Tibial nerve (tissue), 4 donors: ENCODE measurements around the gene EPB41. TPM values are rescaled to one million over a fixed set of nuclear protein-coding genes. Genes with fewer than 3 reads are reported as not detected.
"Not testable (repeated sequence)": the region's sequence is repeated elsewhere in the genome, so short reads cannot be mapped to it uniquely, and the experiment has no call there.

Experiments used
- DNase-seq, 2 donors: peaks; one replicate each; pipeline ENCODE4 v3.0.0-alpha.2; 2019; ENCODE audit warnings: low spot score in 2 of 2
- H3K27ac ChIP-seq, 4 donors: fragments of 200-600 bp; sonication (generic) in 3 of 4; one replicate each; pipeline ENCODE4 v1.5.1; 2017 to 2019; ENCODE audit warnings: mild to moderate bottlenecking in 1 of 4
- H3K27me3 ChIP-seq, 2 donors: fragments of 200-600 bp; sonication (generic) in 1 of 2; one replicate each; pipeline versions ENCODE4 v1.5.1 to v1.6.0; 2017 to 2019
- H3K36me3 ChIP-seq, 3 donors: fragments of 200-600 bp; sonication (generic); one replicate each; pipeline ENCODE4 v1.5.1; 2018 to 2019
- H3K4me1 ChIP-seq, 4 donors: fragments of 200-600 bp; sonication (generic) in 3 of 4; one replicate each; pipeline ENCODE4 v1.5.1; 2017 to 2019
- H3K4me3 ChIP-seq, 4 donors: fragments of 200-600 bp; sonication (generic) in 3 of 4; one replicate each; pipeline ENCODE4 v1.5.1; 2017 to 2019; ENCODE audit warnings: mild to moderate bottlenecking in 1 of 4, moderate library complexity in 1 of 4
- H3K9me3 ChIP-seq, 4 donors: fragments of 200-600 bp; sonication (generic) in 3 of 4; one replicate each; pipeline ENCODE4 v1.5.1; 2017 to 2019
- EP300 ChIP-seq, 2 donors: sonication (generic); formaldehyde crosslinking; IDR thresholded peaks; one replicate each; pipeline ENCODE4 v1.6.1; 2017; ENCODE audit warnings: antibody characterized with exemption in 2 of 2, mild to moderate bottlenecking in 1 of 2
- POLR2A ChIP-seq, 2 donors: fragments of 450-650 bp; IDR thresholded peaks; one replicate each; pipeline ENCODE4 v1.6.1; 2017; ENCODE audit warnings: antibody characterized with exemption in 2 of 2, mild to moderate bottlenecking in 2 of 2, moderate library complexity in 2 of 2
- WGBS, 2 donors: methylation state at CpG; one replicate each; pipeline ENCODE4 v1.1.5; 2018; 5-methylcytosine and 5-hydroxymethylcytosine counted together
- total RNA-seq, 4 donors: library from RNA; depleted of rRNA; stranded (reverse); fragments of >200 nt; gene quantifications; one replicate each; pipeline ENCODE4 v1.1.0, GENCODE V29; 2016
- TF ChIP-seq, protein P1 (sequence below), 5 experiments: fragments of 200-600 bp in 3 of 5; fragments of 450-650 bp in 2 of 5; sonication (generic) in 3 of 5; IDR thresholded peaks; one replicate each; pipeline ENCODE4 v1.5.1; 2016 to 2019; ENCODE audit warnings: antibody characterized with exemption in 5 of 5, mild to moderate bottlenecking in 3 of 5, moderate library complexity in 2 of 5

EPB41 gene
- total RNA-seq, 4 donors from 2014 or later: 13.9 to 22.1 (median 16.0) TPM

DNA sequence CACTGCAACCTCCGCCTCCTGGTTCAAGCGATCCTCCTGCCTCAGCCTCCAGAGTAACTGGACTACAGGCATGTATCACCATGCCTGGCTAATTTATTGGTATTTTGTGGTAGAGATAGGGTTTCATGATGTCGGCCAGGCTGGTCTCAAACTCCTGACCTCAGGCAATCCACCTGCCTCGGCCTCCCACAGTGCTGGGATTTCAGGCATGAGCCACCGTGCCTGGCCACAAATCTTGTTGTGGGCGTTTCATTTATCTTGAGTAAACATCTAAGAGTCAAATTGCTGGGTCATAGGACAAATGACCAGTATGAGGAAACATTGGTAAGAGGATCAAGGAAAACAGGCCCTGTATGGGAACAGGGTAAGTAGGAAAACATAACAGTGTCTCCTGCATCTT, 191.5 kb downstream of the EPB41 start:
- Histone ChIP-seq H3K36me3 (peaks cover 0 to 4% (median 0%) of the 10 kb centered on the region in 3 donors), H3K4me3 (no peak overlapping the region), H3K27ac (no peak overlapping the region), H3K27me3 (no peaks in the 10 kb centered on the region), H3K9me3 (no peaks in the 10 kb centered on the region), H3K4me1 (no peaks in the 10 kb centered on the region)
- DNase-seq: no peak
- 79 to 84% methylated on average over 6 of the region's 6 CpGs for WGBS, 2 donors
- TF ChIP-seq EP300 (IDR thresholded peaks at IDR 0.05) (no peak), POLR2A (IDR thresholded peaks at IDR 0.05) (no peak)
- TF ChIP-seq, protein P1, sequence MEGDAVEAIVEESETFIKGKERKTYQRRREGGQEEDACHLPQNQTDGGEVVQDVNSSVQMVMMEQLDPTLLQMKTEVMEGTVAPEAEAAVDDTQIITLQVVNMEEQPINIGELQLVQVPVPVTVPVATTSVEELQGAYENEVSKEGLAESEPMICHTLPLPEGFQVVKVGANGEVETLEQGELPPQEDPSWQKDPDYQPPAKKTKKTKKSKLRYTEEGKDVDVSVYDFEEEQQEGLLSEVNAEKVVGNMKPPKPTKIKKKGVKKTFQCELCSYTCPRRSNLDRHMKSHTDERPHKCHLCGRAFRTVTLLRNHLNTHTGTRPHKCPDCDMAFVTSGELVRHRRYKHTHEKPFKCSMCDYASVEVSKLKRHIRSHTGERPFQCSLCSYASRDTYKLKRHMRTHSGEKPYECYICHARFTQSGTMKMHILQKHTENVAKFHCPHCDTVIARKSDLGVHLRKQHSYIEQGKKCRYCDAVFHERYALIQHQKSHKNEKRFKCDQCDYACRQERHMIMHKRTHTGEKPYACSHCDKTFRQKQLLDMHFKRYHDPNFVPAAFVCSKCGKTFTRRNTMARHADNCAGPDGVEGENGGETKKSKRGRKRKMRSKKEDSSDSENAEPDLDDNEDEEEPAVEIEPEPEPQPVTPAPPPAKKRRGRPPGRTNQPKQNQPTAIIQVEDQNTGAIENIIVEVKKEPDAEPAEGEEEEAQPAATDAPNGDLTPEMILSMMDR (IDR thresholded peaks at IDR 0.05): no peak

DNA sequence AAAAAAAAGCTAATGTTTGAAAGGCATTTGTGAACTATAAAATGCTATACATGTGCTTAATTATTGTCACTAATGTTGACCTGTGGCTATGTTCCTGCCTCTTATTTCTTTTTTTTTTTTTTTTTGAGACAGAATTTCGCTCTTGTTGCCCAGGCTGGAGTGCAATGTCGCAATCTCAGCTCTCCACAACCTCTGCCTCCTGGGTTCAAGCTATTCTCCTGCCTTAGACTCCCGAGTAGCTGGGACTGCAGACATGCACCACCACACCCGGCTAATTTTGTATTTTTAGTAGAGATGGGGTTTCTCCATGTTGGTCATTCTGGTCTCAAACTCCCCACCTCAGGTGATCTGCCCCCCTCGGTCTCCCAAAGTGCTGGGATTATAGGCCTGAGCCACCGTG, 193.7 kb downstream of the EPB41 start:
- H3K4me1 ChIP-seq, DNase-seq, H3K27ac ChIP-seq, H3K4me3 ChIP-seq, H3K9me3 ChIP-seq, H3K27me3 ChIP-seq, H3K36me3 ChIP-seq: not testable (repeated sequence)
- 91 to 94% methylated on average over 6 of the region's 6 CpGs for WGBS, 2 donors

DNA sequence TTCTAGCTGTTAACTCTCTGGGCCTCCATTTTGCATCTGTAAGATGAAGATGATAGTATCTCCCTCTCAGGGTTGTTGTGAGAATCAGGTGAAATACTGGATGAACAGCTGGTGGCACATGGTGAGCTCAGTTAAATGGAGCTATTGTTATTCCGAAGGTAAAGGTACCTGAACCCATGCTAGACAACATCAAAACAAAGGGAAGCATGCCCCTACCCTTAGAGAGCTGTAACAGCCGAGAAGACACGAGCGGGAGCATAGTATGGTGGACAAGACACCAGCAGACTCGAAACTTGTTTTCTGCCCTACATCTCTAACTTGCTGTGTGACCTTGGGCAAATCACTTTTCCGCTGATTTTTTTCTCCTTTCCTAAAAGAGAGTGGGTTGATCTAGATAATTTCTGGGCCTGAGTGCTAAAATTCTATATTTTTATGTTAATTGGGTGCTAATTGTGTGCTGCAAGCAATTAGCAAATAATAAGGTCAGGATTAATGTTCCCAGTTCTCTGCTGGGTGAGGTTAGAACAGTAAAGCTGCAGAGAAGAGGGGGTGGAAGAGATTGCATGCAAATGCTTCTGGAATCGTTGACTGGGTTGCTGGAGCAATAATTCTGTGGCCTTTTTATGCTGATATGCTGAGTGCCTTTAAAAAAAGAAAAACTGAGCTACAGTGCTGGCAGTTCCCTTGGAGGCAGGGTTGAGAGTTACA, 198.5 kb downstream of the EPB41 start:
- DNase-seq: no peak
- no peak overlapping the region for H3K4me3 ChIP-seq
- no peaks in the 10 kb centered on the region for H3K9me3 ChIP-seq
- TF ChIP-seq EP300 (IDR thresholded peaks at IDR 0.05) (no peak), POLR2A (IDR thresholded peaks at IDR 0.05) (no peak)
- TF ChIP-seq, protein P1 (IDR thresholded peaks at IDR 0.05): no peak
- 81 to 84% methylated on average over 7 of the region's 7 CpGs for WGBS, 2 donors
- no peak overlapping the region for H3K27ac ChIP-seq
- H3K27me3 ChIP-seq: no peaks in the 10 kb centered on the region
- H3K4me1 ChIP-seq: no peaks in the 10 kb centered on the region
- H3K36me3 ChIP-seq: peaks cover 0 to 4% (median 0%) of the 10 kb centered on the region in 3 donors

DNA sequence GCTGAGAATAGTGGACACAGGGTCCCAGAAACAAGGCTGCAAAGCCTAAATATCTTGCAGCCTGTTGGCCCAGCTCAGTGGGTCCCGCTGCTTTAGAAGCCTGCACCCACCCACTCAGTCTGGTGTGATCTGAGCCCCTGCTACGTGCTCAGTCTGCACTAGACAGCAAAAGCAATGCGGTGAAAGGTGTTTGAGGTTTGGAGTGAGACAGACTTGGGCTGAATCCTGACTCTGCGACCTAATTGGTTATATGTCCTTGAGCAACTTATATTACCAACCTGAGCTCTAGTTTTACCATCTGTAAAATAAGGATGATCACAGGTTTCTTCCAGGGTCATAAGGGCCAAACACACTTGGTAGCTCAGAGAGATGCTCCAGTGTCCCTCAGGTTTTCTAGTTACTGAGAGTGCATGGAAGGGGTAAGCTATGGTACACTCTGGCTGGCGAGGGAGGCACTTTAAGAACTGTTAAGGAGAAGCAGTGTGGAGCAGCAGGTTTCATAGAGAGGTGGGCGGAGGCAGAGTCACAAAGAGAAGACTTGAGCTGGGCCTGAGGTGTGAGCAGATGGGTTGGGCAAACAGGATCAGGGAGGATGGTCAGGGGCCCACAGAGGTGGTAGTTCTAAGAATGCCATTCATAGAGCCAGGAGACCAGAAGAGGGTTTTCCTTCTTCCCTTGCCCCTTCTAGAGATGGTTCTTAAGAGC, 199.2 kb downstream of the EPB41 start:
- H3K27me3 ChIP-seq: no peaks in the 10 kb centered on the region
- no peaks in the 10 kb centered on the region for H3K4me1 ChIP-seq
- H3K27ac ChIP-seq: no peak overlapping the region
- H3K36me3 ChIP-seq: peaks cover 0 to 4% (median 0%) of the 10 kb centered on the region in 3 donors
- no peak overlapping the region for H3K4me3 ChIP-seq
- 57 to 67% methylated on average over 6 of the region's 6 CpGs for WGBS, 2 donors
- H3K9me3 ChIP-seq: no peaks in the 10 kb centered on the region
- DNase-seq: no peak
- TF ChIP-seq, protein P1 (IDR thresholded peaks at IDR 0.05): no peak
- TF ChIP-seq EP300 (IDR thresholded peaks at IDR 0.05) (no peak), POLR2A (IDR thresholded peaks at IDR 0.05) (no peak)

DNA sequence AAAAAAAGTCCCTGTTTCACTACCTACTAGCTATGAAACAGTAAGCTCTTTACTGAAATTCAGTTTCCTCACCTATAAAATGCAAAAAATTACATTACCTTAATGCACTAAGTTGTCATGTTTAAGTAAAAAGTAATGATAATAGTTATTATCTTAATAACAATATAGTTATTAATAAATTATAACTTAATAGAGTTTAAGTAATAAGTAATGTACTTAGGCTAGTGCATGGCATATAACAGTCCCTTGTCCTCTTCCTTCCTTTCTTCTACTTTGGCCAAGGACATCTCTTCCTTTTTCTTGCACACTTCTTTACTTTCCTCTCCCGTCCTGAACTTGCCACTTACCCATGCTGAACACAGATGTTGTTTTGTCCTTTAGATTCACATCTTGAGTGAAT, 200.3 kb downstream of the EPB41 start:
- 82 to 97% methylated on average over 1 of the region's 1 CpG for WGBS, 2 donors

DNA sequence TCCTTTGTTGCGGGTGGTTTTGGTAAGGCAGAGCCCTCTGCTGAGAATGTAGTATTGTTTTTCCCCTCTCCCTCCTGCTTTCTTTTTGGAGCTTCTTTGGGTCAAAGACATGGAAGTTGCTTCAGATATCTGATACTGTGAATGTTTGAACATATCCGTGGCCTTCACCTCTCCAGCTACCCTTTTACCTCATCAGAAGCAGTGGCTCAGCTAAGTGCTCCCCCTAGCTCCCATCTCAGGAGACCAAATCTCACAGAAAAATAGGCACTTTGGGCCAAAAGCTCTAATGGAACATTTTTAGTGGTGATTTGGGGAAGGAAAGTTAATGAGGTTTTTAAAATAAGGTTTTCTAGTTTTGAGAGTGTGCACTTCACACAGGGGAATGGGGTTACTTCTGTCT, 203.0 kb downstream of the EPB41 start:
- Histone ChIP-seq H3K36me3 (no peaks in the 10 kb centered on the region), H3K9me3 (no peaks in the 10 kb centered on the region), H3K4me1 (peaks cover 0 to 15% (median 6%) of the 10 kb centered on the region in 4 donors), H3K27me3 (peaks cover 0 to 8% of the 10 kb centered on the region in 2 donors), H3K27ac (no peak overlapping the region), H3K4me3 (no peak overlapping the region)
- WGBS, 2 donors: 65 to 70% methylated on average over 2 of the region's 2 CpGs
- TF ChIP-seq, protein P1 (IDR thresholded peaks at IDR 0.05): peak in 1 of 5 experiments; percentile 15
- TF ChIP-seq EP300 (IDR thresholded peaks at IDR 0.05) (no peak), POLR2A (IDR thresholded peaks at IDR 0.05) (no peak)
- DNase-seq: no peak

More for the DNA sequence above, 200.3 kb downstream of the EPB41 start:
- TF ChIP-seq EP300 (IDR thresholded peaks at IDR 0.05): no peak
- Histone ChIP-seq H3K36me3 (no peaks in the 10 kb centered on the region), H3K4me1 (no peaks in the 10 kb centered on the region), H3K27ac (no peak overlapping the region), H3K27me3 (no peaks in the 10 kb centered on the region), H3K9me3 (no peaks in the 10 kb centered on the region), H3K4me3 (no peak overlapping the region)
- no peak for DNase-seq
